ENCODE data around the gene FOXK1. TPM values are rescaled to one million over a fixed set of nuclear protein-coding genes. Genes with fewer than 3 reads are reported as not detected.
"Not testable (repeated sequence)": the region's sequence is repeated elsewhere in the genome, so short reads cannot be mapped to it uniquely, and the experiment has no call there.

The FOXK1 gene
- 10 to 100 TPM; 34.6 to 34.7 TPM for total RNA-seq

GRCh38 chr7:4681886-4682620, at the start of gene FOXK1:
Gene FOXK1 (plus strand): TSS chr7:4682295. CDS start chr7:4682309, 14 bp downstream.
- CTCF ChIA-PET: interaction anchor here (0.6 to 3.9 kb wide), 4 partner anchors 23 to 1119 kb away, joined by 3 to 34 read pairs (median 3); no protein-coding TSS in a partner anchor
- POLR2A ChIA-PET: interaction anchor here (0.5 to 4.3 kb wide), 3 partner anchors 41 to 1715 kb away, joined by 3 to 59 read pairs (median 5); partner anchors contain the start of gene AP5Z1

- POLR2A ChIA-PET: no interaction called here
- CTCF ChIA-PET: interaction anchor here (1.1 kb wide), 1 partner anchor 250 kb away, joined by 3 read pairs; no protein-coding TSS in a partner anchor
Measured at GRCh38 chr7:4633012-4633411, 49.1 kb upstream of the FOXK1 start.

- ChIA-PET CTCF (no interaction called here), POLR2A (no interaction called here)
Measured at GRCh38 chr7:4634166-4634565, 47.9 kb upstream of the FOXK1 start.

- POLR2A ChIA-PET: no interaction called here
- CTCF ChIA-PET: interaction anchor here (1.0 kb wide), 1 partner anchor 41 kb away, joined by 3 read pairs; no protein-coding TSS in a partner anchor
Measured at GRCh38 chr7:4638781-4639575, 43.1 kb upstream of the FOXK1 start.

- ChIA-PET POLR2A (interaction anchor here (0.6 to 2.3 kb wide), 6 partner anchors 42 to 1232 kb away, joined by 3 to 59 read pairs (median 6); partner anchors contain the start of genes AP5Z1 and FOXK1), CTCF (interaction anchor here (0.6 to 2.5 kb wide), 8 partner anchors 18 to 134 kb away, joined by 3 to 34 read pairs (median 4); partner anchors contain the start of genes AP5Z1 and FOXK1)
Measured at GRCh38 chr7:4641091-4641666, 40.9 kb upstream of the FOXK1 start.

- ChIA-PET CTCF (interaction anchor here (0.6 to 2.5 kb wide), 9 partner anchors 18 to 133 kb away, joined by 3 to 34 read pairs (median 3); partner anchors contain the start of genes AP5Z1 and FOXK1), POLR2A (interaction anchor here (0.6 to 2.3 kb wide), 6 partner anchors 41 to 1233 kb away, joined by 3 to 59 read pairs (median 6); partner anchors contain the start of genes AP5Z1 and FOXK1)
Measured at GRCh38 chr7:4641667-4642467, 40.2 kb upstream of the FOXK1 start.

GRCh38 chr7:4642468-4643203, 39.5 kb upstream of the FOXK1 start:
- ChIA-PET CTCF (interaction anchor here (0.8 to 2.5 kb wide), 5 partner anchors 37 to 111 kb away, joined by 3 to 34 read pairs (median 7); partner anchors contain the start of gene FOXK1), POLR2A (interaction anchor here (2.2 to 2.3 kb wide), 2 partner anchors 40 to 133 kb away, joined by 13 to 59 read pairs; partner anchors contain the start of genes AP5Z1 and FOXK1)

GRCh38 chr7:4643204-4643471, 39.0 kb upstream of the FOXK1 start:
- POLR2A ChIA-PET: not testable (repeated sequence)
- CTCF ChIA-PET: interaction anchor here (2.0 kb wide), 1 partner anchor 37 kb away, joined by 7 read pairs; no protein-coding TSS in a partner anchor

GRCh38 chr7:4645246-4645645, 36.8 kb upstream of the FOXK1 start:
- CTCF ChIA-PET: no interaction called here
- POLR2A ChIA-PET: no interaction called here

- ChIA-PET CTCF (no interaction called here), POLR2A (no interaction called here)
Measured at GRCh38 chr7:4648111-4648510, 34.0 kb upstream of the FOXK1 start.

GRCh38 chr7:4650433-4651047, 31.6 kb upstream of the FOXK1 start:
- ChIA-PET POLR2A (no interaction called here), CTCF (interaction anchor here (0.6 kb wide), 1 partner anchor 63 kb away, joined by 3 read pairs; no protein-coding TSS in a partner anchor)

GRCh38 chr7:4653771-4654170, 28.3 kb upstream of the FOXK1 start:
- POLR2A ChIA-PET: interaction anchor here (0.6 kb wide), 1 partner anchor 52 kb away, joined by 3 read pairs; no protein-coding TSS in a partner anchor
- CTCF ChIA-PET: no interaction called here

GRCh38 chr7:4655311-4655710, 26.8 kb upstream of the FOXK1 start:
- POLR2A ChIA-PET: no interaction called here

GRCh38 chr7:4655896-4656295, 26.2 kb upstream of the FOXK1 start:
- ChIA-PET POLR2A (no interaction called here), CTCF (no interaction called here)

More at GRCh38 chr7:4655311-4655710, 26.8 kb upstream of the FOXK1 start:
- CTCF ChIA-PET: no interaction called here

- CTCF ChIA-PET: no interaction called here
- POLR2A ChIA-PET: no interaction called here
Measured at GRCh38 chr7:4657640-4658417, 24.3 kb upstream of the FOXK1 start.

- CTCF ChIA-PET: interaction anchor here (1.0 to 1.3 kb wide), 3 partner anchors 16 to 22 kb away, joined by 3 read pairs; no protein-coding TSS in a partner anchor
- POLR2A ChIA-PET: no interaction called here
Measured at GRCh38 chr7:4659551-4660286, 22.4 kb upstream of the FOXK1 start.

Measured in activated CD8-positive, alpha-beta memory T cell treated with anti-CD3 and anti-CD28 coated beads for 36 hours (primary cell).